ENCODE results near the gene TEX19. TPM values are rescaled to one million over a fixed set of nuclear protein-coding genes. Genes with fewer than 3 reads are reported as not detected.

TEX19 gene
- total and polyA plus RNA-seq, 2 of the 4 experiments (the other 2 are of a cell fraction): under 0.01 to 0.03 TPM

DNA sequence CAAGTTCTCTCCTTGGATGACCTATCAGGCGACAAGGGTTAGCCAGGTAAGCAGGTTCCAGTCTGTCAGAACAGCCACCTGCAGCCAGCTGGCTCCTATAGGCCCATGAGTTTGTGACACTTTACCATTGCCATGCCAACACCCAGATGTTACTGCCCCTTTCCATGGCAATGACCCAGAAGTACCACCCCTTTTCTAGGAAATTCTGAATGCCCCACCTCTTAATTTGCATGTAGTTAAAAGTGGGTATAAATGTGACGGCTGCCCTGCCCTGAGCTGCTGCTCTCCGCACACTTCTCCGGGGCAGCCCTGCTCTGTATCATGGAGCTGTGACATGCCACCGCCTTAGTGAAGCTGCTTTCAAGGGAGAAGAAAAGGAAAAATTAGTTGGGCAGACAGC, 15.5 kb upstream of the TEX19 start:
- Histone ChIP-seq H2BK15ac (ENCODE audit: low read depth, low read length) (no peak overlapping the region), H3K4me3 (ENCODE audit: insufficient read depth, low read depth, low read length) (no peak overlapping the region), H2BK5ac (ENCODE audit: low read depth, low read length, poor library complexity, severe bottlenecking) (no peak overlapping the region), H3K14ac (replicated peaks; ENCODE audit: low read depth, low read length) (no peak overlapping the region), H3K4me1 (ENCODE audit: control insufficient read depth, insufficient read depth, low read length) (peaks cover 8% of the 10 kb centered on the region), H4K5ac (ENCODE audit: low read depth, low read length) (no peak overlapping the region), H2AK5ac (ENCODE audit: low read depth, low read length) (no peak overlapping the region), H3K18ac (ENCODE audit: low read depth, low read length) (no peak overlapping the region), H3K36me3 (ENCODE audit: control insufficient read depth, insufficient read depth, low read length) (no peaks in the 10 kb centered on the region), H3K9me1 (ENCODE audit: insufficient read depth, low read length) (peaks cover 7% of the 10 kb centered on the region), H2AFZ (replicated peaks; ENCODE audit: low read length, poor library complexity) (no peak overlapping the region), H3K79me1 (ENCODE audit: low read depth in 1 of 2, low read length in 2 of 2) (no peaks in the 10 kb centered on the region), H2BK20ac (ENCODE audit: low read depth, low read length) (no peak overlapping the region), H3K27me3 (ENCODE audit: control insufficient read depth, insufficient read depth, low read length) (peaks cover 7% of the 10 kb centered on the region), H3K56ac (ENCODE audit: extremely low read depth, insufficient read depth, low read length) (no peak overlapping the region), H3K4ac (ENCODE audit: low read depth, low read length) (no peak overlapping the region), H3K4me2 (ENCODE audit: low read depth, low read length) (no peak overlapping the region), H4K8ac (ENCODE audit: low read depth in 2 of 2, low read length in 2 of 2) (no peak overlapping the region), H2BK120ac (ENCODE audit: low read depth, low read length) (no peak overlapping the region), H3K9ac (ENCODE audit: low read depth, low read length) (no peak overlapping the region), H3K27ac (ENCODE audit: insufficient read depth, low read length) (no peak overlapping the region), H3K9me3 (ENCODE audit: control insufficient read depth, insufficient read depth, low read length) (no peaks in the 10 kb centered on the region), H4K91ac (ENCODE audit: insufficient read depth, low read depth, low read length) (no peak overlapping the region), H4K20me1 (ENCODE audit: insufficient read depth, low read length) (no peaks in the 10 kb centered on the region), H2AK9ac (replicated peaks; ENCODE audit: low read depth, low read length, poor library complexity) (no peak overlapping the region), H3K23ac (ENCODE audit: low read depth, low read length) (no peak overlapping the region)
- ATAC-seq (ENCODE audit: low read depth): no peak
- intact Hi-C loops (cut with micrococcal nuclease): no loop called here
- BruUV-seq (replicated peaks): no TSS peak
- no peak for TF ChIP-seq RFX5 (IDR thresholded peaks at IDR 0.05; ENCODE audit: low read depth, low read length)
- no peak for TF ChIP-seq BHLHE40 (IDR thresholded peaks at IDR 0.05; ENCODE audit: low read depth, low read length)
- TF ChIP-seq CEBPB (IDR thresholded peaks at IDR 0.05; ENCODE audit: low read depth, low read length): no peak
- TF ChIP-seq RAD21 (IDR thresholded peaks at IDR 0.05; ENCODE audit: low read length): no peak
- TF ChIP-seq, protein P1, sequence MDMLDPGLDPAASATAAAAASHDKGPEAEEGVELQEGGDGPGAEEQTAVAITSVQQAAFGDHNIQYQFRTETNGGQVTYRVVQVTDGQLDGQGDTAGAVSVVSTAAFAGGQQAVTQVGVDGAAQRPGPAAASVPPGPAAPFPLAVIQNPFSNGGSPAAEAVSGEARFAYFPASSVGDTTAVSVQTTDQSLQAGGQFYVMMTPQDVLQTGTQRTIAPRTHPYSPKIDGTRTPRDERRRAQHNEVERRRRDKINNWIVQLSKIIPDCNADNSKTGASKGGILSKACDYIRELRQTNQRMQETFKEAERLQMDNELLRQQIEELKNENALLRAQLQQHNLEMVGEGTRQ (IDR thresholded peaks at IDR 0.05; ENCODE audit: low read depth, low read length): no peak
- no peak for TF ChIP-seq NFE2L2 (IDR thresholded peaks at IDR 0.05; ENCODE audit: low read depth, low read length)
- TF ChIP-seq CTCF (conservative IDR thresholded peaks at IDR 0.05; ENCODE audit: low read depth, low read length): no peak
- no peak for TF ChIP-seq ELK1 (IDR thresholded peaks at IDR 0.05; ENCODE audit: borderline replicate concordance, low read depth, low read length)
- no peak for TF ChIP-seq POLR2A (IDR thresholded peaks at IDR 0.05; ENCODE audit: low read depth, low read length)
- TF ChIP-seq MXI1 (IDR thresholded peaks at IDR 0.05; ENCODE audit: borderline replicate concordance, low read depth, low read length): no peak
- TF ChIP-seq FOS (IDR thresholded peaks at IDR 0.05; ENCODE audit: low read depth, low read length): no peak
- TF ChIP-seq CHD1 (IDR thresholded peaks at IDR 0.05; ENCODE audit: low read depth, low read length): no peak
- TF ChIP-seq SMC3 (IDR thresholded peaks at IDR 0.05; ENCODE audit: low read depth, low read length): no peak
- no peak for TF ChIP-seq RCOR1 (IDR thresholded peaks at IDR 0.05; ENCODE audit: insufficient replicate concordance, low read length)
- no peak for TF ChIP-seq MAFK (IDR thresholded peaks at IDR 0.05; ENCODE audit: low read depth, low read length)
- no peak for TF ChIP-seq MAZ (IDR thresholded peaks at IDR 0.05; ENCODE audit: borderline replicate concordance, low read depth, low read length)
- CTCF ChIA-PET: interaction anchor here (0.6 kb wide), 1 partner anchor 50 kb away, joined by 4 read pairs; no protein-coding TSS in a partner anchor
- in situ Hi-C loops (cut with MboI; ENCODE audit: low sequenced_read_pairs): no loop called here
- dilution Hi-C loops (cut with HindIII; ENCODE audit: low sequenced_read_pairs, unreplicated experiment): no loop called here
- WGBS, 2 experiments (ENCODE audit: extremely low coverage in 2 of 2, insufficient read length in 1 of 2): 94% methylated on average over 4 of the region's 5 CpGs; no CpG with 5 or more reads in 1 of the 2 experiments
- no peak for DNase-seq
- POLR2A ChIA-PET (ENCODE audit: unreplicated experiment): interaction anchor here (0.7 kb wide), 1 partner anchor 74 kb away, joined by 16 read pairs; no protein-coding TSS in a partner anchor

Measured in IMR-90 (cell line).